ENCODE measurements around the gene C1GALT1C1L.
A peak's percentile ranks its signal among the peaks of the same experiment; 100 is the strongest.
"Not testable (repeated sequence)": the region's sequence is repeated elsewhere in the genome, so short reads cannot be mapped to it uniquely, and the experiment has no call there.

C1GALT1C1L gene

GRCh38 chr2:43676322-43677050 is at the start of gene C1GALT1C1L:
C1GALT1C1L (minus strand) TSS chr2:43676429; CDS start chr2:43676322, 107 bp downstream.
- Mint-ChIP-seq H3K27ac (no peak within 1 kb of the TSS), H3K27me3 (peaks cover 29% of the 10 kb centered on the region), H3K4me1 (no peaks in the 10 kb centered on the region), H3K4me3 (peak within 1 kb of the TSS; percentile 69 to 75), H3K9me3 (peaks cover 7 to 13% of the 10 kb centered on the region in 2 donors)
- peak; percentile 32 to 41 for DNase-seq
- ATAC-seq, result peak; percentile 79

- Mint-ChIP-seq H3K27ac (peak overlapping the region in 1 of 2 donors; percentile 44), H3K4me1 (no peaks in the 10 kb centered on the region), H3K27me3 (no peaks in the 10 kb centered on the region), H3K4me3 (no peak overlapping the region), H3K9me3 (no peaks in the 10 kb centered on the region)
- ATAC-seq (no peak), DNase-seq (no peak)
These were observed 49.5 kb upstream of the C1GALT1C1L start for GRCh38 chr2:43725711-43726246.

- no peak for ATAC-seq
- Mint-ChIP-seq H3K4me1 (no peaks in the 10 kb centered on the region), H3K27me3 (no peaks in the 10 kb centered on the region), H3K9me3 (no peaks in the 10 kb centered on the region), H3K4me3 (no peak overlapping the region), H3K27ac (peak overlapping the region in 1 of 2 donors; percentile 44)
- DNase-seq, result no peak
These were observed 48.7 kb upstream of the C1GALT1C1L start for GRCh38 chr2:43724728-43725526.

GRCh38 chr2:43718530-43719124 is 42.4 kb upstream of the C1GALT1C1L start:
- DNase-seq, result no peak
- Mint-ChIP-seq H3K27me3 (peaks cover 12% of the 10 kb centered on the region), H3K9me3 (no peaks in the 10 kb centered on the region), H3K27ac (no peak overlapping the region), H3K4me1 (no peaks in the 10 kb centered on the region), H3K4me3 (no peak overlapping the region)
- no peak for ATAC-seq

- Mint-ChIP-seq H3K9me3 (no peaks in the 10 kb centered on the region), H3K4me3 (no peak overlapping the region), H3K27me3 (peaks cover 12% of the 10 kb centered on the region), H3K4me1 (no peaks in the 10 kb centered on the region), H3K27ac (no peak overlapping the region)
- DNase-seq, result no peak
- ATAC-seq, result no peak
These were observed 41.1 kb upstream of the C1GALT1C1L start for GRCh38 chr2:43717322-43717721.

GRCh38 chr2:43715300-43716098 is 39.3 kb upstream of the C1GALT1C1L start:
- Mint-ChIP-seq H3K4me3 (no peak overlapping the region), H3K27me3 (peaks cover 12% of the 10 kb centered on the region), H3K4me1 (no peaks in the 10 kb centered on the region), H3K9me3 (no peaks in the 10 kb centered on the region), H3K27ac (no peak overlapping the region)
- DNase-seq, result no peak
- ATAC-seq, result no peak

- Mint-ChIP-seq H3K27me3 (peaks cover 12% of the 10 kb centered on the region), H3K4me1 (no peaks in the 10 kb centered on the region), H3K27ac (no peak overlapping the region), H3K4me3 (no peak overlapping the region), H3K9me3 (no peaks in the 10 kb centered on the region)
- ATAC-seq (no peak), DNase-seq (no peak)
These were observed 37.9 kb upstream of the C1GALT1C1L start for GRCh38 chr2:43714164-43714563.

- Mint-ChIP-seq H3K27ac (no peak overlapping the region), H3K9me3 (no peaks in the 10 kb centered on the region), H3K27me3 (peaks cover 8% of the 10 kb centered on the region), H3K4me3 (no peak overlapping the region), H3K4me1 (no peaks in the 10 kb centered on the region)
- ATAC-seq (no peak), DNase-seq (no peak)
These were observed 34.6 kb upstream of the C1GALT1C1L start for GRCh38 chr2:43710866-43711265.

GRCh38 chr2:43708891-43709290 is 32.7 kb upstream of the C1GALT1C1L start:
- no peak for DNase-seq
- H3K27me3 Mint-ChIP-seq, result peaks cover 5% of the 10 kb centered on the region
- no peaks in the 10 kb centered on the region for H3K4me1 Mint-ChIP-seq
- H3K4me3 Mint-ChIP-seq, result no peak overlapping the region
- no peak for ATAC-seq
- no peak overlapping the region for H3K27ac Mint-ChIP-seq
- no peaks in the 10 kb centered on the region for H3K9me3 Mint-ChIP-seq

GRCh38 chr2:43708178-43708577 is 31.9 kb upstream of the C1GALT1C1L start:
- no peak overlapping the region for H3K27ac Mint-ChIP-seq
- no peak overlapping the region for H3K4me3 Mint-ChIP-seq
- H3K27me3 Mint-ChIP-seq, result peaks cover 12% of the 10 kb centered on the region
- DNase-seq, result no peak
- H3K4me1 Mint-ChIP-seq, result no peaks in the 10 kb centered on the region
- ATAC-seq, result no peak
- H3K9me3 Mint-ChIP-seq, result no peaks in the 10 kb centered on the region

- ATAC-seq, result no peak
- no peak for DNase-seq
- Mint-ChIP-seq H3K4me3 (no peak overlapping the region), H3K4me1 (no peaks in the 10 kb centered on the region), H3K9me3 (no peaks in the 10 kb centered on the region), H3K27ac (no peak overlapping the region), H3K27me3 (peaks cover 16% of the 10 kb centered on the region)
These were observed 31.2 kb upstream of the C1GALT1C1L start for GRCh38 chr2:43707255-43708015.

- Mint-ChIP-seq H3K4me1 (no peaks in the 10 kb centered on the region), H3K9me3 (no peaks in the 10 kb centered on the region), H3K4me3 (no peak overlapping the region), H3K27ac (no peak overlapping the region), H3K27me3 (peaks cover 16% of the 10 kb centered on the region)
- ATAC-seq (no peak), DNase-seq (no peak)
These were observed 24.9 kb upstream of the C1GALT1C1L start for GRCh38 chr2:43701111-43701510.

- H3K27ac Mint-ChIP-seq, result peak overlapping the region in 1 of 2 donors; percentile 31
- H3K27me3 Mint-ChIP-seq, result peaks cover 16% of the 10 kb centered on the region
- DNase-seq (no peak), ATAC-seq (no peak)
- no peak overlapping the region for H3K4me3 Mint-ChIP-seq
- no peaks in the 10 kb centered on the region for H3K4me1 Mint-ChIP-seq
- H3K9me3 Mint-ChIP-seq, result no peaks in the 10 kb centered on the region
These were observed 23.5 kb upstream of the C1GALT1C1L start for GRCh38 chr2:43699761-43700160.

- H3K27me3 Mint-ChIP-seq, DNase-seq, H3K27ac Mint-ChIP-seq, ATAC-seq, H3K4me3 Mint-ChIP-seq, H3K9me3 Mint-ChIP-seq, H3K4me1 Mint-ChIP-seq: not testable (repeated sequence)
These were observed 21.9 kb upstream of the C1GALT1C1L start for GRCh38 chr2:43698140-43698539.
